HepG2 (cell line): Measurements from ENCODE around the gene ITPR1. TPM values are rescaled to one million over a fixed set of nuclear protein-coding genes. Genes with fewer than 3 reads are reported as not detected.

ENCODE experiments used
- ATAC-seq: fragments of 200-7000 bp; cut with Tn5 transposase; 3 replicates; pipeline ENCODE4 v1.9.1; 2020; ENCODE audit warnings: mild to moderate bottlenecking, moderate library complexity
- BruUV-seq: library from RNA; stranded (reverse); fragments of 400-500 nt; replicated peaks from 2 replicates; lab custom pipeline; 2021; lab: Mats Ljungman, UMichigan
- CTCF ChIA-PET: fragments of 300-600 bp; formaldehyde crosslinking; extraction: SDS; loops from one replicate; lab custom pipeline; 2021; ENCODE audit warnings: low total read pairs, inconsistent platforms, low intra/inter-chr PET ratio; lab: Yijun Ruan, JAX
- POLR2A ChIA-PET: fragments of 350-600 bp; sonication (Branson Sonifier 250); formaldehyde crosslinking; loops from one replicate; lab custom pipeline; 2020; ENCODE audit warnings: antibody characterized with exemption, inconsistent platforms; lab: Yijun Ruan, JAX
- DNase-seq: peaks from one replicate; pipeline ENCODE4 v3.0.0-alpha.2; 2015; ENCODE audit warnings: low spot score
- FAIRE-seq: peaks from 3 replicates; lab custom pipeline; 2011; peaks lifted over from hg19 to GRCh38; lab: Jason Lieb, UNC
- H2AFZ ChIP-seq: one replicate; pipeline ENCODE4 v1.6.1; 2011; ENCODE audit warnings: low read length, inconsistent platforms
- H3K27ac ChIP-seq: fragments of 300-600 bp; 3 replicates; pipeline ENCODE4 v1.8.0; 2011; ENCODE audit warnings: mixed run types, mild to moderate bottlenecking, mixed read lengths, low read length, inconsistent platforms; ENCODE audit not compliant: insufficient read depth; ENCODE audit errors: extremely low read length
- H3K27me3 ChIP-seq, 2 experiments: fragments of 200-600 bp in 1 of 2; 2 replicates in 1 of 2; 3 replicates in 1 of 2; pipeline versions ENCODE4 v1.6.0 to v1.8.0; 2011; ENCODE audit warnings: low read length in 2 of 2, mild to moderate bottlenecking in 2 of 2, moderate library complexity in 2 of 2, inconsistent platforms in 1 of 2; ENCODE audit not compliant: insufficient read depth in 2 of 2, control insufficient read depth in 1 of 2
- H3K36me3 ChIP-seq, 2 experiments: fragments of 200-600 bp in 1 of 2; replicated peaks in 1 of 2; 2 replicates in 1 of 2; 3 replicates in 1 of 2; pipeline versions ENCODE4 v1.5.1 to v1.8.0; 2011; ENCODE audit warnings: low read length in 2 of 2, inconsistent platforms in 1 of 2; ENCODE audit not compliant: insufficient read depth in 2 of 2, control insufficient read depth in 1 of 2
- H3K4me1 ChIP-seq: 2 replicates; pipeline ENCODE4 v1.5.1; 2012; ENCODE audit warnings: low read length, inconsistent platforms; ENCODE audit not compliant: insufficient read depth
- H3K4me2 ChIP-seq: 2 replicates; pipeline ENCODE4 v1.6.0; 2011; ENCODE audit warnings: low read depth, low read length, inconsistent platforms
- H3K4me3 ChIP-seq, 3 experiments: fragments of 200-600 bp in 1 of 3; sonication (generic), shearing (Covaris generic) in 1 of 3; replicated peaks in 1 of 3; 2 replicates each; pipeline ENCODE4 v1.5.1; 2011 to 2016; ENCODE audit warnings: low read length in 3 of 3, inconsistent platforms in 2 of 3, low read depth in 2 of 3, mild to moderate bottlenecking in 2 of 3, control low read depth in 1 of 3, mixed read lengths in 1 of 3; ENCODE audit not compliant: insufficient read depth in 1 of 3
- H3K79me2 ChIP-seq: one replicate; pipeline ENCODE4 v1.6.1; 2011; ENCODE audit warnings: low read length, inconsistent platforms; ENCODE audit not compliant: insufficient read depth
- H3K9ac ChIP-seq: 2 replicates; pipeline ENCODE4 v1.6.0; 2011; ENCODE audit warnings: mild to moderate bottlenecking, low read depth, low read length, inconsistent platforms; ENCODE audit not compliant: insufficient read depth
- H3K9me3 ChIP-seq: 2 replicates; pipeline ENCODE4 v1.5.1; 2012; ENCODE audit warnings: mild to moderate bottlenecking, low read length
- H4K20me1 ChIP-seq: 2 replicates; pipeline ENCODE4 v1.6.0; 2011; ENCODE audit warnings: inconsistent platforms, mild to moderate bottlenecking, low read length, moderate library complexity; ENCODE audit not compliant: insufficient read depth
- ATF7 ChIP-seq, 2 experiments: fragments of 450-650 bp in 1 of 2; sonication (generic) in 1 of 2; formaldehyde crosslinking in 1 of 2; IDR thresholded peaks; 2 replicates each; pipeline versions ENCODE4 v1.4.0 to v1.6.1; 2016 to 2020; ENCODE audit warnings: antibody characterized with exemption in 1 of 2, mild to moderate bottlenecking in 1 of 2, missing genetic modification reagents in 1 of 2
- KDM6A ChIP-seq: IDR thresholded peaks from 2 replicates; pipeline ENCODE4 v1.6.1; 2016; ENCODE audit warnings: low read depth
- MATR3 ChIP-seq: sonication (generic); formaldehyde crosslinking; IDR thresholded peaks from 2 replicates; pipeline ENCODE4 v1.4.0; 2020; ENCODE audit warnings: missing genetic modification reagents
- NONO ChIP-seq, 2 experiments: fragments of 450-650 bp in 1 of 2; sonication (generic) in 1 of 2; formaldehyde crosslinking in 1 of 2; IDR thresholded peaks in 1 of 2; conservative IDR thresholded peaks in 1 of 2; 2 replicates each; pipeline versions ENCODE4 v1.6.1 to v1.8.0; 2017 to 2022; ENCODE audit warnings: mild to moderate bottlenecking in 1 of 2, missing genetic modification reagents in 1 of 2, moderate library complexity in 1 of 2
- SOX13 ChIP-seq, 3 experiments: fragments of 450-650 bp in 1 of 3; sonication (generic) in 1 of 3; formaldehyde crosslinking in 1 of 3; IDR thresholded peaks in 2 of 3; conservative IDR thresholded peaks in 1 of 3; 2 replicates each; pipeline versions ENCODE4 v1.5.0 to v1.6.1; 2016 to 2020; ENCODE audit warnings: antibody characterized with exemption in 1 of 3, mild to moderate bottlenecking in 1 of 3, missing compliant biosample characterization in 1 of 3, missing genetic modification reagents in 1 of 3, moderate library complexity in 1 of 3
- ZNF24 ChIP-seq: fragments of 450-650 bp; IDR thresholded peaks from 2 replicates; pipeline ENCODE4 v1.6.1; 2017; ENCODE audit warnings: antibody characterized with exemption, mild to moderate bottlenecking
- WGBS: methylation state at CpG from one replicate; pipeline ENCODE4 v1.1.6; 2017; ENCODE audit warnings: low lambda C conversion rate; 5-methylcytosine and 5-hydroxymethylcytosine counted together
- in situ Hi-C: cut with HindIII; loops from 2 replicates; pipeline ENCODE4 v1.10.0; 2017; ENCODE audit warnings: low pct_unique_long_range_greater_than_20kb; ENCODE audit not compliant: extremely low pct_ligation_motif_present
- intact Hi-C: fragments of 100-400 bp; cut with micrococcal nuclease; formaldehyde crosslinking; loops from one replicate; pipeline ENCODE4 v1.10.0; 2022; ENCODE audit not compliant: unreplicated experiment
- polyA plus RNA-seq, 8 experiments: library from polyadenylated mRNA; depleted of rRNA in 3 of 8; stranded (reverse) in 7 of 8; unstranded in 1 of 8; fragments of >200 nt; fragmentation: Illumina TruSeq in 4 of 8; extraction: Trizol in 4 of 8; gene quantifications; 2 replicates each; pipeline versions ENCODE4 v1.2.1 to v1.2.3, GENCODE V29; 2011 to 2016; ENCODE audit warnings: low read depth in 4 of 8, missing spikeins in 1 of 8, mixed read lengths in 1 of 8; ENCODE audit not compliant: insufficient read depth in 1 of 8
- total RNA-seq, 5 experiments: library from RNA; depleted of rRNA; stranded (reverse); fragments of >200 nt; fragmentation: Illumina TruSeq; extraction: Trizol; gene quantifications; 2 replicates each; pipeline ENCODE4 v1.2.3, GENCODE V29; 2016; ENCODE audit warnings: low read depth in 1 of 5
- TF ChIP-seq, protein P1 (sequence below): sonication (generic); formaldehyde crosslinking; IDR thresholded peaks from 2 replicates; pipeline ENCODE4 v1.8.0; 2022; ENCODE audit warnings: low read depth, missing genetic modification reagents
- TF ChIP-seq, protein P2 (sequence below): sonication (generic); formaldehyde crosslinking; IDR thresholded peaks from 2 replicates; pipeline ENCODE4 v1.5.0; 2020; ENCODE audit warnings: missing genetic modification reagents
- TF ChIP-seq, protein P3 (sequence below): fragments of 450-650 bp; IDR thresholded peaks from 2 replicates; pipeline ENCODE4 v1.6.1; 2017; ENCODE audit warnings: mild to moderate bottlenecking

Gene ITPR1
- total and polyA plus RNA-seq, 2 of the 13 experiments (the other 11 are each of a cell fraction or from before 2014, with no cell fraction given), result 10.0 to 11.4 TPM

DNA sequence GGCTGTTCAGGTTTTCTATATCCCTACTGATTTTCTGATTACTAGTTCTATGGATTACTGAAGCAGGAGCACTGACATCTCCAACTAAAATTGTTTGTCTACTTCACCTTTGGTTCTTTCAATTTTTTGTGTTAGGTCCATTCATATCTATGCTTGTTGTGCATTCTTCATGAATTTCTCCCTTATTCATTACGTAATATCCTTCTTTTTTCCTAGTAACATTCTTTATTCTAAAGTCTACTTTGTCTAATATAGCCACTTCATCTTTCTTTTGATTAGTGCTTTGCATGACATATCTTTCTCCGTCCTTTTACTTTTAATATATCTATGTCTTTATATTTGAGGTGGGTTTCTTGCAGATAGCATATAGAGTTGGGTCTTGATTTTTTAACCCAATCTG is 369.8 kb downstream of the ITPR1 start:
- Histone ChIP-seq H3K9me3 (peaks cover 5% of the 10 kb centered on the region; the same call in 1 of the 2 replicates), H2AFZ (no peak overlapping the region), H3K27me3 (no peaks in the 10 kb centered on the region), H3K79me2 (no peaks in the 10 kb centered on the region), H3K4me2 (no peak overlapping the region), H3K9ac (no peak overlapping the region), H3K36me3 (no peaks in the 10 kb centered on the region), H3K4me1 (0 out of 2 replicates have a peak, but pooled peaks cover 7% of the 10 kb centered on the region), H3K4me3 (no peak overlapping the region), H4K20me1 (no peaks in the 10 kb centered on the region), H3K27ac (no peak overlapping the region)
- no peak for ATAC-seq
- ChIA-PET POLR2A (no interaction called here), CTCF (no interaction called here)
- no peak for FAIRE-seq
- intact Hi-C loops, result no loop called here
- DNase-seq, result no peak
- in situ Hi-C loops, result no loop called here
- TF ChIP-seq ATF7 (IDR thresholded peaks at IDR 0.05), result 0 out of 2 replicates have a peak, but pooled peaks have one; percentile 11
- no peak for TF ChIP-seq ATF7 (CRISPR knock-in tag; IDR thresholded peaks at IDR 0.05)
- TF ChIP-seq, protein P1, sequence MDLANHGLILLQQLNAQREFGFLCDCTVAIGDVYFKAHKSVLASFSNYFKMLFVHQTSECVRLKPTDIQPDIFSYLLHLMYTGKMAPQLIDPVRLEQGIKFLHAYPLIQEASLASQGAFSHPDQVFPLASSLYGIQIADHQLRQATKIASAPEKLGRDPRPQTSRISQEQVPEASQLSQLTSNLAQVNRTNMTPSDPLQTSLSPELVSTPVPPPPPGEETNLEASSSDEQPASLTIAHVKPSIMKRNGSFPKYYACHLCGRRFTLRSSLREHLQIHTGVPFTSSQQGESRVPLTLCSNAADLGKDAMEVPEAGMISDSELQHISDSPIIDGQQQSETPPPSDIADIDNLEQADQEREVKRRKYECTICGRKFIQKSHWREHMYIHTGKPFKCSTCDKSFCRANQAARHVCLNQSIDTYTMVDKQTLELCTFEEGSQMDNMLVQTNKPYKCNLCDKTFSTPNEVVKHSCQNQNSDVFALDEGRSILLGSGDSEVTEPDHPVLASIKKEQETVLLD (CRISPR knock-in tag), result no peak
- WGBS, result 34% methylated on average over 2 of the region's 2 CpGs
- BruUV-seq, result no TSS peak

DNA sequence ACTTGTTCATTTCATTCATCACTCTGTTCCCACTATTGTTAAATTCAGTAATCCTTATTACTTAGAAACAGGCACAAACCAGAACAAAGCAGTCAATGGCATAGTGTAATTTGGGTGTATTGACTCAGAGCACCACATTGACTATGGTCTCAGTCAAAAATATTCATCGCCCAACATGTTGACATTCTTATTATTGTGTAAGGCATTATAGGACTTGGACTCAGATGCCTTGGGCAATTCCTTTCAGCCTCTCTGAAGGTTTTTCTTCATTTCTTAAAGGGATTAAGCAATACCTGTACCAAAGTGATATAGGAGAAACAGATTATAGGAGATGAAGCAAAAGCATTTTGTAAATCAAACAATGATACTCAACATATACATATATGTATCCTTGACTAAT is 371.4 kb downstream of the ITPR1 start:
- intact Hi-C loops (no loop called here), in situ Hi-C loops (no loop called here)
- no peaks in the 10 kb centered on the region for H3K79me2 ChIP-seq
- FAIRE-seq (no peak), ATAC-seq (no peak), DNase-seq (no peak)
- H2AFZ ChIP-seq, result no peak overlapping the region
- no TSS peak for BruUV-seq
- no peaks in the 10 kb centered on the region for H3K36me3 ChIP-seq
- H3K4me2 ChIP-seq, result no peak overlapping the region
- ChIA-PET POLR2A (no interaction called here), CTCF (no interaction called here)
- 78% methylated on average over 1 of the region's 1 CpG for WGBS
- H3K27ac ChIP-seq, result no peak overlapping the region
- no peaks in the 10 kb centered on the region for H4K20me1 ChIP-seq
- peaks cover 5% of the 10 kb centered on the region; the same call in 1 of the 2 replicates for H3K9me3 ChIP-seq
- H3K9ac ChIP-seq, result no peak overlapping the region
- H3K4me3 ChIP-seq, result no peak overlapping the region
- peaks cover 15% of the 10 kb centered on the region for H3K4me1 ChIP-seq
- no peaks in the 10 kb centered on the region for H3K27me3 ChIP-seq
- no peak for TF ChIP-seq NONO (IDR thresholded peaks at IDR 0.05)
- TF ChIP-seq NONO (CRISPR knock-in tag; conservative IDR thresholded peaks at IDR 0.05), result no peak
- TF ChIP-seq KDM6A, result no peak
- TF ChIP-seq, protein P2, sequence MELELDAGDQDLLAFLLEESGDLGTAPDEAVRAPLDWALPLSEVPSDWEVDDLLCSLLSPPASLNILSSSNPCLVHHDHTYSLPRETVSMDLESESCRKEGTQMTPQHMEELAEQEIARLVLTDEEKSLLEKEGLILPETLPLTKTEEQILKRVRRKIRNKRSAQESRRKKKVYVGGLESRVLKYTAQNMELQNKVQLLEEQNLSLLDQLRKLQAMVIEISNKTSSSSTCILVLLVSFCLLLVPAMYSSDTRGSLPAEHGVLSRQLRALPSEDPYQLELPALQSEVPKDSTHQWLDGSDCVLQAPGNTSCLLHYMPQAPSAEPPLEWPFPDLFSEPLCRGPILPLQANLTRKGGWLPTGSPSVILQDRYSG (CRISPR knock-in tag), result no peak
- no peak for TF ChIP-seq SOX13 (IDR thresholded peaks at IDR 0.05)
- TF ChIP-seq SOX13 (CRISPR knock-in tag; conservative IDR thresholded peaks at IDR 0.05 in 1 of 2, IDR thresholded peaks at IDR 0.05 in 1 of 2), result no peak
- no peak for TF ChIP-seq ZNF24
- TF ChIP-seq, protein P3, sequence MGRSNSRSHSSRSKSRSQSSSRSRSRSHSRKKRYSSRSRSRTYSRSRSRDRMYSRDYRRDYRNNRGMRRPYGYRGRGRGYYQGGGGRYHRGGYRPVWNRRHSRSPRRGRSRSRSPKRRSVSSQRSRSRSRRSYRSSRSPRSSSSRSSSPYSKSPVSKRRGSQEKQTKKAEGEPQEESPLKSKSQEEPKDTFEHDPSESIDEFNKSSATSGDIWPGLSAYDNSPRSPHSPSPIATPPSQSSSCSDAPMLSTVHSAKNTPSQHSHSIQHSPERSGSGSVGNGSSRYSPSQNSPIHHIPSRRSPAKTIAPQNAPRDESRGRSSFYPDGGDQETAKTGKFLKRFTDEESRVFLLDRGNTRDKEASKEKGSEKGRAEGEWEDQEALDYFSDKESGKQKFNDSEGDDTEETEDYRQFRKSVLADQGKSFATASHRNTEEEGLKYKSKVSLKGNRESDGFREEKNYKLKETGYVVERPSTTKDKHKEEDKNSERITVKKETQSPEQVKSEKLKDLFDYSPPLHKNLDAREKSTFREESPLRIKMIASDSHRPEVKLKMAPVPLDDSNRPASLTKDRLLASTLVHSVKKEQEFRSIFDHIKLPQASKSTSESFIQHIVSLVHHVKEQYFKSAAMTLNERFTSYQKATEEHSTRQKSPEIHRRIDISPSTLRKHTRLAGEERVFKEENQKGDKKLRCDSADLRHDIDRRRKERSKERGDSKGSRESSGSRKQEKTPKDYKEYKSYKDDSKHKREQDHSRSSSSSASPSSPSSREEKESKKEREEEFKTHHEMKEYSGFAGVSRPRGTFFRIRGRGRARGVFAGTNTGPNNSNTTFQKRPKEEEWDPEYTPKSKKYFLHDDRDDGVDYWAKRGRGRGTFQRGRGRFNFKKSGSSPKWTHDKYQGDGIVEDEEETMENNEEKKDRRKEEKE, result no peak
- TF ChIP-seq MATR3, result no peak
